K562 (cell line): ENCODE data around the gene ECM2. TPM values are rescaled to one million over a fixed set of nuclear protein-coding genes. Genes with fewer than 3 reads are reported as not detected.
"Not testable (repeated sequence)": the region's sequence is repeated elsewhere in the genome, so short reads cannot be mapped to it uniquely, and the experiment has no call there.

Source experiments
- ATAC-seq: fragments of 200-7000 bp; cut with Tn5 transposase; 3 replicates; pipeline ENCODE4 v1.9.1; 2020; ENCODE audit warnings: moderate library complexity
- BruUV-seq: library from RNA; stranded (reverse); fragments of 400-500 nt; replicated peaks from 2 replicates; lab custom pipeline; 2021; lab: Mats Ljungman, UMichigan
- CTCF ChIA-PET: fragments of 300-600 bp; formaldehyde crosslinking; extraction: SDS; loops from one replicate; lab custom pipeline; 2021; ENCODE audit warnings: low intra/inter-chr PET ratio; lab: Yijun Ruan, JAX
- POLR2A ChIA-PET: fragments of 300-600, 350-650 bp; sonication (Branson Sonifier 250); formaldehyde crosslinking; extraction: SDS; loops from one replicate; lab custom pipeline; 2021; ENCODE audit warnings: antibody characterized with exemption, inconsistent platforms; lab: Yijun Ruan, JAX
- DNase-seq, 4 experiments: peaks; one replicate each; pipeline versions ENCODE4 v3.0.0 to v3.0.0-alpha.2; 2011 to 2018; ENCODE audit warnings: low spot score in 3 of 4, mixed read lengths in 3 of 4; ENCODE audit errors: extremely low read depth in 1 of 4
- FAIRE-seq: peaks from 2 replicates; lab custom pipeline; 2011; peaks lifted over from hg19 to GRCh38; lab: Jason Lieb, UNC
- H2AFZ ChIP-seq: 2 replicates; pipeline ENCODE4 v1.6.0; 2011; ENCODE audit warnings: low read depth, low read length, control low read depth, inconsistent platforms
- H3K27ac ChIP-seq: fragments of 200-600 bp; 3 replicates; pipeline ENCODE4 v1.8.0; 2011; ENCODE audit warnings: low read depth, mild to moderate bottlenecking, control low read depth, inconsistent platforms, low read length, moderate library complexity, mixed read lengths; ENCODE audit errors: extremely low read depth
- H3K27me3 ChIP-seq, 2 experiments: fragments of 300-600 bp in 1 of 2; 2 replicates in 1 of 2; 3 replicates in 1 of 2; pipeline versions ENCODE4 v1.6.0 to v1.8.0; 2011; ENCODE audit warnings: inconsistent platforms in 2 of 2, low read length in 2 of 2, mild to moderate bottlenecking in 1 of 2, mixed read lengths in 1 of 2, moderate library complexity in 1 of 2; ENCODE audit not compliant: control insufficient read depth in 2 of 2, insufficient read depth in 2 of 2
- H3K36me3 ChIP-seq: fragments of 300-600 bp; 3 replicates; pipeline ENCODE4 v1.8.0; 2011; ENCODE audit warnings: mild to moderate bottlenecking, low read length, inconsistent platforms; ENCODE audit not compliant: control insufficient read depth, insufficient read depth
- H3K4me1 ChIP-seq, 2 experiments: fragments of 200-600 bp in 1 of 2; replicated peaks in 1 of 2; 2 replicates in 1 of 2; 3 replicates in 1 of 2; pipeline versions ENCODE4 v1.5.1 to v1.8.0; 2011; ENCODE audit warnings: inconsistent platforms in 2 of 2, low read length in 2 of 2, mild to moderate bottlenecking in 1 of 2, mixed read lengths in 1 of 2, moderate library complexity in 1 of 2; ENCODE audit not compliant: control insufficient read depth in 2 of 2, insufficient read depth in 2 of 2
- H3K4me2 ChIP-seq: 2 replicates; pipeline ENCODE4 v1.6.1; 2011; ENCODE audit warnings: low read length, control low read depth, inconsistent platforms, mixed read lengths; ENCODE audit not compliant: insufficient read depth
- H3K4me3 ChIP-seq: fragments of 200-600 bp; sonication (generic), shearing (Covaris generic); 2 replicates; pipeline ENCODE4 v1.5.1; 2016; ENCODE audit warnings: control low read depth, inconsistent platforms
- H3K79me2 ChIP-seq: fragments of 200-600 bp; 3 replicates; pipeline ENCODE4 v1.8.0; 2011; ENCODE audit warnings: low read length, inconsistent platforms; ENCODE audit not compliant: control insufficient read depth, insufficient read depth
- H3K9ac ChIP-seq, 2 experiments: 2 replicates each; pipeline versions ENCODE4 v1.6.0 to v1.6.1; 2011; ENCODE audit warnings: low read depth in 2 of 2, low read length in 2 of 2, control low read depth in 1 of 2, inconsistent platforms in 1 of 2, mild to moderate bottlenecking in 1 of 2, mixed read lengths in 1 of 2; ENCODE audit not compliant: insufficient read depth in 1 of 2
- H3K9me1 ChIP-seq: one replicate; pipeline ENCODE4 v1.6.0; 2011; ENCODE audit warnings: inconsistent platforms, mild to moderate bottlenecking, low read length, moderate library complexity; ENCODE audit not compliant: control insufficient read depth, insufficient read depth
- H3K9me3 ChIP-seq: replicated peaks from 2 replicates; pipeline ENCODE4 v1.5.1; 2011; ENCODE audit warnings: low read depth, low read length, inconsistent platforms; ENCODE audit not compliant: control insufficient read depth, insufficient read depth
- H4K20me1 ChIP-seq: replicated peaks from 2 replicates; pipeline ENCODE4 v1.6.1; 2011; ENCODE audit warnings: low read length, inconsistent platforms, mixed read lengths; ENCODE audit not compliant: control insufficient read depth, insufficient read depth
- BRF2 ChIP-seq: IDR thresholded peaks from 3 replicates; pipeline ENCODE4 v1.6.1; 2011; ENCODE audit warnings: borderline replicate concordance, mild to moderate bottlenecking; ENCODE audit not compliant: insufficient read length, insufficient read depth
- NRF1 ChIP-seq, 2 experiments: fragments of 450-650 bp; IDR thresholded peaks in 1 of 2; conservative IDR thresholded peaks in 1 of 2; 2 replicates each; pipeline ENCODE4 v1.6.1; 2014; ENCODE audit warnings: mild to moderate bottlenecking in 2 of 2
- PCBP2 ChIP-seq: fragments of 200-400 bp; formaldehyde crosslinking; IDR thresholded peaks from 2 replicates; pipeline ENCODE4 v1.6.1; 2018; ENCODE audit warnings: low read length, low read depth, mild to moderate bottlenecking, moderate library complexity; ENCODE audit not compliant: poor library complexity, severe bottlenecking
- ZNF354B ChIP-seq: fragments of 250-450 bp; sonication (Bioruptor Pico); IDR thresholded peaks from 2 replicates; pipeline ENCODE4 v1.4.0; 2020
- ZNF507 ChIP-seq: conservative IDR thresholded peaks from 2 replicates; pipeline ENCODE4 v1.6.1; 2017; ENCODE audit warnings: missing genetic modification characterization, missing compliant biosample characterization
- WGBS: fragments of 100-300 bp; shearing (Covaris generic); methylation state at CpG from one replicate; pipeline ENCODE4 v1.1.6; 2016; ENCODE audit warnings: low coverage, mixed read lengths; ENCODE audit not compliant: insufficient coverage; ENCODE audit errors: missing lambda C conversion rate; 5-methylcytosine and 5-hydroxymethylcytosine counted together
- in situ Hi-C: fragments of 300-500 bp; cut with MboI; formaldehyde crosslinking; loops from 4 replicates; pipeline ENCODE4 v1.15.0; 2018; ENCODE audit warnings: inconsistent platforms, mixed read lengths
- intact Hi-C: fragments of 100-400 bp; cut with micrococcal nuclease; formaldehyde crosslinking; loops from 2 replicates; pipeline ENCODE4 v1.14.2; 2022
- polyA plus RNA-seq, 8 experiments: library from polyadenylated mRNA; depleted of rRNA in 4 of 8; stranded (reverse) in 5 of 8; unstranded in 3 of 8; fragments of >200 nt; fragmentation: Nextera tagmentation in 2 of 8; fragmentation: Illumina TruSeq in 1 of 8; extraction: Ambion mirVana in 2 of 8; extraction: Trizol in 1 of 8; gene quantifications; 2 replicates each; pipeline versions ENCODE4 v1.2.1 to v1.2.3, GENCODE V29; 2011 to 2014; ENCODE audit warnings: inconsistent platforms in 1 of 8, missing spikeins in 1 of 8
- total RNA-seq, 7 experiments: library from RNA; depleted of rRNA in 6 of 7; stranded (reverse); fragments of >200 nt in 6 of 7; fragmentation: Illumina TruSeq in 2 of 7; extraction: Trizol in 2 of 7; gene quantifications; 2 replicates each; pipeline versions ENCODE4 v1.2.1 to v1.2.3, GENCODE V29; 2011 to 2021; ENCODE audit warnings: low replicate concordance in 1 of 7

Gene ECM2
- total and polyA plus RNA-seq, 9 of the 15 experiments (the other 6 are each of a cell fraction or from before 2014, with no cell fraction given) = 0.03 to 0.07 TPM; not detected in 7

GRCh38 chr9:92571871-92572270, 36.1 kb upstream of the ECM2 start:
- intact Hi-C loops, FAIRE-seq, BruUV-seq, H3K9ac ChIP-seq, in situ Hi-C loops, H3K4me2 ChIP-seq, H3K79me2 ChIP-seq, ATAC-seq, H3K36me3 ChIP-seq, H3K9me1 ChIP-seq, H3K9me3 ChIP-seq, DNase-seq, H3K27me3 ChIP-seq, H2AFZ ChIP-seq, H3K27ac ChIP-seq, H3K4me3 ChIP-seq, CTCF ChIA-PET, H4K20me1 ChIP-seq, POLR2A ChIA-PET, H3K4me1 ChIP-seq: not testable (repeated sequence)
- TF ChIP-seq ZNF354B (CRISPR knock-in tag) = peak; percentile 72
- peak; percentile 95 for TF ChIP-seq ZNF507
- WGBS = 9% methylated on average over 2 of the region's 2 CpGs

GRCh38 chr9:92564982-92565381, 29.2 kb upstream of the ECM2 start:
- no TSS peak for BruUV-seq
- in situ Hi-C loops = no loop called here
- Histone ChIP-seq H4K20me1 (no peaks in the 10 kb centered on the region), H3K27me3 (no peaks in the 10 kb centered on the region), H3K9me1 (no peaks in the 10 kb centered on the region), H3K4me2 (no peak overlapping the region), H2AFZ (no peak overlapping the region), H3K36me3 (no peaks in the 10 kb centered on the region), H3K9me3 (no peaks in the 10 kb centered on the region), H3K9ac (no peak overlapping the region), H3K4me3 (no peak overlapping the region), H3K4me1 (0 out of 5 replicates have a peak, but pooled peaks cover 0 to 8% of the 10 kb centered on the region in 2 experiments), H3K27ac (no peak overlapping the region), H3K79me2 (no peaks in the 10 kb centered on the region)
- FAIRE-seq = no peak
- ChIA-PET CTCF (no interaction called here), POLR2A (no interaction called here)
- WGBS = 70% methylated on average over 2 of the region's 2 CpGs
- no peak for ATAC-seq
- no peak for TF ChIP-seq BRF2
- no peak for TF ChIP-seq NRF1 (conservative IDR thresholded peaks at IDR 0.05 in 1 of 2, IDR thresholded peaks at IDR 0.05 in 1 of 2)
- no peak for TF ChIP-seq PCBP2
- no peak for DNase-seq
- intact Hi-C loops = no loop called here
